Activated CD8-positive, alpha-beta memory T cell treated with anti-CD3 and anti-CD28 coated beads for 36 hours (primary cell): ENCODE measurements around the gene TLR8. TPM values are rescaled to one million over a fixed set of nuclear protein-coding genes. Genes with fewer than 3 reads are reported as not detected.

Experiments used
- CTCF ChIA-PET: fragments of 350-600 bp; sonication (Branson Sonifier 250); formaldehyde crosslinking; loops from one replicate; lab custom pipeline; 2021; ENCODE audit warnings: antibody characterized with exemption; lab: Charles Lee
- POLR2A ChIA-PET: fragments of 350-600 bp; sonication (Branson Sonifier 250); formaldehyde crosslinking; loops from one replicate; lab custom pipeline; 2021; ENCODE audit warnings: antibody characterized with exemption; lab: Charles Lee
- total RNA-seq, 2 experiments: library from RNA; stranded (reverse); gene quantifications; one replicate each; pipeline ENCODE4 v1.2.3, GENCODE V29; 2021

Gene TLR8
- not detected for total RNA-seq

DNA sequence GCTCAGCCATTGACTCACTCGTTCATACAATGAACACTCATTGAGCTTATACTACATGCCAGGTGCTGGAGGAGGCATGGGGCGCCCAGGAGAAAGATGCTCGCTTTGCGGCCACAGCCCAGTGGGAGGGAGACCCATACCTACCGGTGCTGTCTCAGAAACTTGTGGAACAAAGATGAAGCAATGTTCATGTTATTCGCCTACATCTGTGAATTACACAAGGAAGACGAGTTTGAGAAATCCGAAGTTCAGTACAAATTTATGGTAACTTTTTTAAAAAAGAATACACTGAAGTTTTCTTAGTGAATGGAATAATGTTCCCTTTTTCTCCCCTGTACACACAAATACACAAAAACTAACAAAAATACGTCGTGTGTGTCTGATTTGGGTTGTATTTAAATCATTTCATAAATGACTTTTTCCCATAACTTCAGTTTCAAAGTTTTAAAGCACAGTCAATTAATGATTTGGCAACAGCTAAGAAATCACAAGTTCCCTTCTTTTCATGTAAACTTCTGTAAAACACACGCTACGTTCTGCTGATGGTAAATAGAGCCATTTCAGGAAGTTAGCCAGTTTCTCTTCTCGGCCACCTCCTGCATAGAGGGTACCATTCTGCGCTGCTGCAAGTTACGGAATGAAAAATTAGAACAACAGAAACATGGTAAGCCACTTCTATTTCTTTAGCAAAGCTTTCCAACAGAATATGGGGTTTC lies at the start of gene TLR8:
TLR8 (plus strand) TSS at position 575 of the 716 bp plus-strand sequence; CDS start at position 662, 87 bp downstream.
- CTCF ChIA-PET, result interaction anchor here (0.6 kb wide), 1 partner anchor 291 kb away, joined by 4 read pairs; no protein-coding TSS in a partner anchor
- POLR2A ChIA-PET, result no interaction called here

DNA sequence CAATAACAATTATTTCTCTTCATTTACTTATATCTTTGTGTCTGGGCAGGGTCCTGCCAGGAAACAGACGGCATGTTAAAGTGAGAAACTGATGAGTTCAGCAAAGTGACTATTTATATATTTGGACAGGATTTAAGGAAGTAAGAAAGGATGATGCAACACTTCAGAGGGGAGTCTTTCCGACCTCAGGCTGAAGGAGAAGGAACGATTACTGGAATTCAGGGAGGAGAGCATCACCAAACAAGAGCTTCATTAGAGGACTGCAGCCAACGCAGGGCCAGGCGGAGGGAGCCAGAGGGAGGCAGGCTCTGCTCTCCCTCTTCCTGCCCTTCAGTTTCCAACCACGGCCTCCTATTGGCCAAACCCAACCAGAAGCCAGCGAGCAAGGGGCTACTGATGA lies 41.1 kb upstream of the TLR8 start:
- ChIA-PET CTCF (no interaction called here), POLR2A (no interaction called here)

GRCh38 chrX:12866451-12867377 lies 39.7 kb upstream of the TLR8 start, which contains the start of gene TLR7:
TLR7 (plus strand) TSS chrX:12867072; CDS start chrX:12867579, 507 bp downstream.
- ChIA-PET POLR2A (no interaction called here), CTCF (no interaction called here)

GRCh38 chrX:12867685-12868084 lies 38.7 kb upstream of the TLR8 start:
- ChIA-PET POLR2A (no interaction called here), CTCF (no interaction called here)

- POLR2A ChIA-PET, result no interaction called here
These were observed 37.7 kb upstream of the TLR8 start for GRCh38 chrX:12868747-12869146.

DNA sequence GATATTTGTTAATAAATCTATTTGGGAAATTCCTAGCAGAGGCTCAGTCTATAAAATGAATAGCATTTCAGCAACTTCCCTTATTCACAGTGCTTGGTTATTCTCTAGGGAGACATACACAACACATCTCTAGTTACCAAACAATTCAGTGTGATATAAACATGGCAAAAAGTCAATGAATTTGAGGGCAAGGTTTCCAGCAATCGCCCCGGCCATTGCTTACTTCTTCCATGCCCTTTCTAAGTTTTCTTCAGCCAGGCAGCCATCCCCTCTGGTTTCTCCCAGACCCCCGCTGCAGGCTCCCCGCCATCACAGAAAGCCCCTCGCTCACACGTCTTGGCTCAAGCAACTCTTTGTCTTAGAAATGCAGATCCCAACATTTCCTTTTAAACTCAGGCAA lies 35.2 kb upstream of the TLR8 start:
- POLR2A ChIA-PET, result no interaction called here
- CTCF ChIA-PET, result no interaction called here

More at GRCh38 chrX:12868747-12869146, 37.7 kb upstream of the TLR8 start:
- CTCF ChIA-PET, result no interaction called here

GRCh38 chrX:12872741-12873140 lies 33.7 kb upstream of the TLR8 start:
- POLR2A ChIA-PET, result no interaction called here
- CTCF ChIA-PET, result no interaction called here

DNA sequence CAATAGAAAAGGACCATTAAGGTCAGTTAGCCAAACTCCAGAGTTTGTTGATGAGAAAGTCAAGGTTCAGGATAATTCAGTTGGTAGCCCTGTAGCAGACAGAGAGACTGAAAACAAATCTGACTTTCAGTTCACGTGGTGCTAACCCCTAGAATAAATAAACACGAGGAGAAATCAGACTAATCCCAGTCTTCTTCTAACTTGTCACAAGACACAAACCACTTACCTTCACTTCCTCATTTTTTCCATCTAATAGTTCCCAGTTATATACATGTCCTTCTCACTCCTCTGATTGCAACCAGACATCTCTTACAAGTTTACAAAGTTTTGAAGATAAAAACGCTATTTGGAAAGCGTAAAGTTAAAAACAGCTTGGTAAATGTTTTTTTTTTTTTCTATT lies 31.8 kb upstream of the TLR8 start:
- POLR2A ChIA-PET, result no interaction called here
- CTCF ChIA-PET, result no interaction called here

- ChIA-PET POLR2A (no interaction called here), CTCF (no interaction called here)
These were observed 29.0 kb upstream of the TLR8 start for GRCh38 chrX:12877386-12877785.

- ChIA-PET POLR2A (no interaction called here), CTCF (no interaction called here)
These were observed 27.9 kb upstream of the TLR8 start for GRCh38 chrX:12878536-12878935.

DNA sequence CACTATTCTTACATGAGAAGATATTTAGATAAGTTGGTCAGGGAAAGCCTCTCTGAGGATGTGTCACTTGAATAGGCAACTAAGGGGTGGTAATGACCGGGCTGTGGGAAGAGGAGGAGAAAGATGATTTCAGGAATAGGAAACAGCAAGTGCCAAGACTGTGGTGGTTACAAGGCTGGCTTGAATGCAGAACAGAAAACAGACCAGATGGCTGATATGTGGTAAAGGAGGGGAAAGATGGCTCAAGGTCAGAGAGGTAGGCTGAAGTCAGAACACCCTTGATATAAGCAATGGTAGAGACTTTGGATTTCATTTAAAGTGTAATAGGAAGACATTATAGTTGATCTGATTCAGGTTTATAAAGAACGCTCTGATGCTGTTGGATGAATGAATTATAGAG lies 24.5 kb upstream of the TLR8 start:
- POLR2A ChIA-PET, result no interaction called here
- CTCF ChIA-PET, result no interaction called here

DNA sequence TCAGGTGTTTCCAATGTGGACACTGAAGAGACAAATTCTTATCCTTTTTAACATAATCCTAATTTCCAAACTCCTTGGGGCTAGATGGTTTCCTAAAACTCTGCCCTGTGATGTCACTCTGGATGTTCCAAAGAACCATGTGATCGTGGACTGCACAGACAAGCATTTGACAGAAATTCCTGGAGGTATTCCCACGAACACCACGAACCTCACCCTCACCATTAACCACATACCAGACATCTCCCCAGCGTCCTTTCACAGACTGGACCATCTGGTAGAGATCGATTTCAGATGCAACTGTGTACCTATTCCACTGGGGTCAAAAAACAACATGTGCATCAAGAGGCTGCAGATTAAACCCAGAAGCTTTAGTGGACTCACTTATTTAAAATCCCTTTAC lies 20.9 kb upstream of the TLR8 start:
- ChIA-PET CTCF (no interaction called here), POLR2A (no interaction called here)

DNA sequence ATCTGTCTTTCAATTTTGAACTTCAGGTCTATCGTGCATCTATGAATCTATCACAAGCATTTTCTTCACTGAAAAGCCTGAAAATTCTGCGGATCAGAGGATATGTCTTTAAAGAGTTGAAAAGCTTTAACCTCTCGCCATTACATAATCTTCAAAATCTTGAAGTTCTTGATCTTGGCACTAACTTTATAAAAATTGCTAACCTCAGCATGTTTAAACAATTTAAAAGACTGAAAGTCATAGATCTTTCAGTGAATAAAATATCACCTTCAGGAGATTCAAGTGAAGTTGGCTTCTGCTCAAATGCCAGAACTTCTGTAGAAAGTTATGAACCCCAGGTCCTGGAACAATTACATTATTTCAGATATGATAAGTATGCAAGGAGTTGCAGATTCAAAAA lies 19.9 kb upstream of the TLR8 start:
- ChIA-PET CTCF (no interaction called here), POLR2A (no interaction called here)

GRCh38 chrX:12887141-12887540 lies 19.3 kb upstream of the TLR8 start:
- POLR2A ChIA-PET, result no interaction called here
- CTCF ChIA-PET, result no interaction called here

DNA sequence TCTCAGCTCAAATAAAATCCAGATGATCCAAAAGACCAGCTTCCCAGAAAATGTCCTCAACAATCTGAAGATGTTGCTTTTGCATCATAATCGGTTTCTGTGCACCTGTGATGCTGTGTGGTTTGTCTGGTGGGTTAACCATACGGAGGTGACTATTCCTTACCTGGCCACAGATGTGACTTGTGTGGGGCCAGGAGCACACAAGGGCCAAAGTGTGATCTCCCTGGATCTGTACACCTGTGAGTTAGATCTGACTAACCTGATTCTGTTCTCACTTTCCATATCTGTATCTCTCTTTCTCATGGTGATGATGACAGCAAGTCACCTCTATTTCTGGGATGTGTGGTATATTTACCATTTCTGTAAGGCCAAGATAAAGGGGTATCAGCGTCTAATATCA lies 18.7 kb upstream of the TLR8 start:
- ChIA-PET CTCF (no interaction called here), POLR2A (no interaction called here)

- ChIA-PET CTCF (no interaction called here), POLR2A (no interaction called here)
These were observed 16.0 kb upstream of the TLR8 start for GRCh38 chrX:12890467-12890866.

DNA sequence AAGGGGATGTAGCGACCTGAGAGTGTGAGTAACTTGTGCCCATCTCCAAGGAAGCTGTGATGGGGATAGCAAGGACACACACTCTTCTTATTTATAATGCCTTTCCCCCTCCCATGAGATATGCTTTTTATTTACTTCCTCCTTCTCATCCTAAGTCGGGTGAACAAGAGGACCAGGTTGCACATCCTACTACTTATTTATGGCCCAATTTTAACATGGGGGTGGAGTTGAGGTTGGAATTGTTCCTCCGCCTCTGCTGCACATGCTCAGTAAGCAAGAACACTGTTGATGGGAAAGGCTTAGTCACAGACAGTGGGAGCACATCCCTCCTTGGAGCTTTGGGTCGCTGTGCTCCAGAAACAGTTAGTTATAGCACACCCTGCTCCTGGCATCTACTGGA lies 15.2 kb upstream of the TLR8 start:
- CTCF ChIA-PET, result interaction anchor here (0.6 kb wide), 1 partner anchor 82 kb away, joined by 3 read pairs; no protein-coding TSS in a partner anchor

GRCh38 chrX:12891915-12892506 lies 14.4 kb upstream of the TLR8 start:
- POLR2A ChIA-PET, result no interaction called here
- CTCF ChIA-PET, result interaction anchor here (0.6 kb wide), 1 partner anchor 82 kb away, joined by 3 read pairs; no protein-coding TSS in a partner anchor

More for the DNA sequence above, 15.2 kb upstream of the TLR8 start:
- POLR2A ChIA-PET, result no interaction called here

DNA sequence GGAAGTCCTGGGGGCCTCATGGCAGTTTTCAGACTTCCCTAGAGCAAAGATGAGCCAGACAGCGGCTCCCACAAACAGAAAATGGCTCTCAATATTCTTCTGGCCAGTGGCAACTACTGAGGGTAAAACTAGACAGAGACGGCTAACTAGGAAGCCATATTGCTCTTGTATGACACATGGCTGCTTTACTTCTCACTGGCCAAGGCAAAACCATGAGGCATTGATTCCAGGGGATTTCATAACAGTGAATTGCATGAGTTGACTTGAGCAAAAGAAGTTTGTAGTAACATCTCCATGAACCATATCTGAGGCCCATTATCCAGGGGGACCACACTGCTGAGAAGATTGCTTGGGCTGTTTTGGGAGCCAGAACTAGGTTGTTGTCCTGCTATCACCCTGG lies 13.7 kb upstream of the TLR8 start:
- ChIA-PET POLR2A (no interaction called here), CTCF (no interaction called here)
